Measurements from ENCODE around the gene CEBPA. TPM values are rescaled to one million over a fixed set of nuclear protein-coding genes. Genes with fewer than 3 reads are reported as not detected.
"Not testable (repeated sequence)": the region's sequence is repeated elsewhere in the genome, so short reads cannot be mapped to it uniquely, and the experiment has no call there.

The CEBPA gene
- total and polyA plus RNA-seq, 7 donors: 2.9 to 64.3 (median 16.1) TPM

- 73 to 77% methylated on average over 25 of the region's 25 CpGs for WGBS, 2 donors
- H3K36me3 ChIP-seq: no peaks in the 10 kb centered on the region
- peaks cover 7 to 36% (median 11%) of the 10 kb centered on the region in 3 donors for H3K27me3 ChIP-seq
- intact Hi-C loops (cut with DNase I): no loop called here
- TF ChIP-seq EP300 (IDR thresholded peaks at IDR 0.05): no peak
- TF ChIP-seq POLR2A (IDR thresholded peaks at IDR 0.05): no peak
- no peak for TF ChIP-seq POLR2AphosphoS5 (IDR thresholded peaks at IDR 0.05)
- TF ChIP-seq, protein P1, sequence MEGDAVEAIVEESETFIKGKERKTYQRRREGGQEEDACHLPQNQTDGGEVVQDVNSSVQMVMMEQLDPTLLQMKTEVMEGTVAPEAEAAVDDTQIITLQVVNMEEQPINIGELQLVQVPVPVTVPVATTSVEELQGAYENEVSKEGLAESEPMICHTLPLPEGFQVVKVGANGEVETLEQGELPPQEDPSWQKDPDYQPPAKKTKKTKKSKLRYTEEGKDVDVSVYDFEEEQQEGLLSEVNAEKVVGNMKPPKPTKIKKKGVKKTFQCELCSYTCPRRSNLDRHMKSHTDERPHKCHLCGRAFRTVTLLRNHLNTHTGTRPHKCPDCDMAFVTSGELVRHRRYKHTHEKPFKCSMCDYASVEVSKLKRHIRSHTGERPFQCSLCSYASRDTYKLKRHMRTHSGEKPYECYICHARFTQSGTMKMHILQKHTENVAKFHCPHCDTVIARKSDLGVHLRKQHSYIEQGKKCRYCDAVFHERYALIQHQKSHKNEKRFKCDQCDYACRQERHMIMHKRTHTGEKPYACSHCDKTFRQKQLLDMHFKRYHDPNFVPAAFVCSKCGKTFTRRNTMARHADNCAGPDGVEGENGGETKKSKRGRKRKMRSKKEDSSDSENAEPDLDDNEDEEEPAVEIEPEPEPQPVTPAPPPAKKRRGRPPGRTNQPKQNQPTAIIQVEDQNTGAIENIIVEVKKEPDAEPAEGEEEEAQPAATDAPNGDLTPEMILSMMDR (IDR thresholded peaks at IDR 0.05): no peak
- H3K27ac ChIP-seq: no peak overlapping the region
- DNase-seq: peak; percentile 62
- H3K9me3 ChIP-seq: no peaks in the 10 kb centered on the region
- peaks cover 0 to 42% (median 32%) of the 10 kb centered on the region in 4 donors for H3K4me1 ChIP-seq
- no peak overlapping the region for H3K4me3 ChIP-seq
Observed at GRCh38 chr19:33298146-33298911, 4.0 kb downstream of the CEBPA start.

- Histone ChIP-seq H3K4me3 (no peak overlapping the region), H3K9me3 (no peaks in the 10 kb centered on the region), H3K4me1 (peaks cover 0 to 47% (median 37%) of the 10 kb centered on the region in 4 donors), H3K27ac (no peak overlapping the region), H3K27me3 (peaks cover 7 to 36% (median 11%) of the 10 kb centered on the region in 3 donors), H3K36me3 (no peaks in the 10 kb centered on the region)
- peak; percentile 48 for DNase-seq
- TF ChIP-seq POLR2AphosphoS5 (IDR thresholded peaks at IDR 0.05): no peak
- no peak for TF ChIP-seq POLR2A (IDR thresholded peaks at IDR 0.05)
- TF ChIP-seq, protein P1 (IDR thresholded peaks at IDR 0.05): no peak
- TF ChIP-seq EP300 (IDR thresholded peaks at IDR 0.05): no peak
- 54 to 79% methylated on average over 11 of the region's 11 CpGs for WGBS, 2 donors
- intact Hi-C loops (cut with DNase I): no loop called here
Observed at GRCh38 chr19:33297401-33298145, 4.8 kb downstream of the CEBPA start.

GRCh38 chr19:33296488-33296971, 5.8 kb downstream of the CEBPA start:
- Histone ChIP-seq H3K4me1 (peaks cover 0 to 42% (median 36%) of the 10 kb centered on the region in 4 donors), H3K27ac (no peak overlapping the region), H3K36me3 (no peaks in the 10 kb centered on the region), H3K9me3 (no peaks in the 10 kb centered on the region), H3K27me3 (peaks cover 7 to 36% (median 11%) of the 10 kb centered on the region in 3 donors), H3K4me3 (no peak overlapping the region)
- intact Hi-C loops (cut with DNase I): no loop called here
- DNase-seq: peak; percentile 62
- 81 to 83% methylated on average over 14 of the region's 14 CpGs for WGBS, 2 donors
- TF ChIP-seq, protein P1 (IDR thresholded peaks at IDR 0.05): no peak
- TF ChIP-seq POLR2AphosphoS5 (IDR thresholded peaks at IDR 0.05) (no peak), EP300 (IDR thresholded peaks at IDR 0.05) (no peak), POLR2A (IDR thresholded peaks at IDR 0.05) (no peak)

GRCh38 chr19:33295621-33296487, 6.5 kb downstream of the CEBPA start:
- H3K4me1 ChIP-seq: peaks cover 0 to 36% (median 30%) of the 10 kb centered on the region in 4 donors
- no peak overlapping the region for H3K27ac ChIP-seq
- peaks cover 2 to 29% (median 6%) of the 10 kb centered on the region in 3 donors for H3K27me3 ChIP-seq
- no peaks in the 10 kb centered on the region for H3K9me3 ChIP-seq
- no peak for TF ChIP-seq EP300 (IDR thresholded peaks at IDR 0.05)
- TF ChIP-seq, protein P1 (IDR thresholded peaks at IDR 0.05): no peak
- no peak for TF ChIP-seq POLR2AphosphoS5 (IDR thresholded peaks at IDR 0.05)
- H3K36me3 ChIP-seq: no peaks in the 10 kb centered on the region
- no peak overlapping the region for H3K4me3 ChIP-seq
- intact Hi-C loops (cut with DNase I): no loop called here
- peak; percentile 39 for DNase-seq
- 79 to 87% methylated on average over 12 of the region's 12 CpGs for WGBS, 2 donors

DNA sequence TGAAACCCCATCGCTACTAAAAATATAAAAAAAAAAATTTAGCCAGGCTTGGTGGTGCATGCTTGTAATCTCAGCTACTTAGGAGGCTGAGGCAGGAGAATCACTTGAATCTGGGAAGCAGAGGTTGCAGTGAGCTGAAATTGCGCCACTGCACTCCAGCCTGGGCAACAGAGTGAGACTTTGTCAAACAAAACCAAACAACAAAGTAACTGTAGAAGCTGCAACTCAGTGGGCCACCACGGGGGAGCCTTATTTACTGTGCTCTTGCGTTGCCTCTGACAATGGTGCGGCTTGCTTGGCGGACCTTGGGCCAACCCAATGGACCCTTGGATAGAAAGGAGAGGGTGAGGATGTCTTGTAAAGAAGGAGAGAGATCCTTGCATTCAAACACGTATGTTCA, 7.3 kb downstream of the CEBPA start:
- H3K36me3 ChIP-seq: not testable (repeated sequence)

More for the DNA sequence above, 7.3 kb downstream of the CEBPA start:
- H3K9me3 ChIP-seq; H3K4me3 ChIP-seq; H3K27ac ChIP-seq; intact Hi-C loops (cut with DNase I): not testable (repeated sequence)
- peak; percentile 43 for DNase-seq
- Histone ChIP-seq H3K27me3 (peaks cover 0 to 21% (median 0%) of the 10 kb centered on the region in 3 donors), H3K4me1 (peaks cover 0 to 29% (median 22%) of the 10 kb centered on the region in 4 donors)
- WGBS, 2 donors: 93 to 94% methylated on average over 7 of the region's 7 CpGs
